Neural cell (in vitro differentiated cells): ENCODE results near the gene ADD2. TPM values are rescaled to one million over a fixed set of nuclear protein-coding genes. Genes with fewer than 3 reads are reported as not detected.

Experiments used
- H2AFZ ChIP-seq: fragments of 200-600, 300-800 bp; sonication (generic), shearing (Covaris generic); 2 replicates; pipeline ENCODE4 v1.6.0; 2014; ENCODE audit warnings: low read depth, mild to moderate bottlenecking, antibody characterized with exemption, low read length, moderate library complexity
- H3F3A ChIP-seq: fragments of 200-600 bp; shearing (Covaris generic); 2 replicates; pipeline ENCODE4 v1.6.1; 2016; ENCODE audit warnings: mild to moderate bottlenecking, moderate library complexity, mixed read lengths, antibody characterized with exemption, low read length; ENCODE audit not compliant: insufficient read depth, poor library complexity, severe bottlenecking
- H3K27ac ChIP-seq: fragments of 200-600, 300-800 bp; sonication (generic), shearing (Covaris generic); 2 replicates; pipeline ENCODE4 v1.5.1; 2014; ENCODE audit warnings: mild to moderate bottlenecking, low read length, moderate library complexity
- H3K27me3 ChIP-seq: fragments of 300-800, 200-600 bp; sonication (generic), shearing (Covaris generic); 2 replicates; pipeline ENCODE4 v1.6.0; 2014; ENCODE audit warnings: mild to moderate bottlenecking, low read depth, low read length, moderate library complexity; ENCODE audit not compliant: insufficient read depth
- H3K36me3 ChIP-seq: fragments of 300-800, 200-600 bp; sonication (generic), shearing (Covaris generic); 2 replicates; pipeline ENCODE4 v1.5.1; 2014; ENCODE audit warnings: mild to moderate bottlenecking, antibody characterized with exemption, low read length, moderate library complexity; ENCODE audit not compliant: insufficient read depth
- H3K4me2 ChIP-seq: fragments of 300-800, 200-600 bp; sonication (generic), shearing (Covaris generic); 2 replicates; pipeline ENCODE4 v1.6.0; 2014; ENCODE audit warnings: mild to moderate bottlenecking, low read length
- H3K4me3 ChIP-seq: fragments of 300-800, 200-600 bp; sonication (generic), shearing (Covaris generic); 2 replicates; pipeline ENCODE4 v1.5.1; 2014; ENCODE audit warnings: mild to moderate bottlenecking, low read length, moderate library complexity
- H3K79me2 ChIP-seq: fragments of 200-600 bp; shearing (Covaris generic); replicated peaks from 2 replicates; pipeline ENCODE4 v1.6.0; 2014; ENCODE audit warnings: mild to moderate bottlenecking, low read length, moderate library complexity; ENCODE audit not compliant: insufficient read depth
- H3K9ac ChIP-seq: fragments of 300-800, 200-600 bp; sonication (generic), shearing (Covaris generic); 2 replicates; pipeline ENCODE4 v1.6.1; 2016; ENCODE audit warnings: mild to moderate bottlenecking, low read length, mixed read lengths
- H3K9me2 ChIP-seq: fragments of 200-600 bp; shearing (Covaris generic); 2 replicates; pipeline ENCODE4 v1.6.1; 2016; ENCODE audit warnings: mild to moderate bottlenecking, low read length, mixed read lengths; ENCODE audit not compliant: insufficient read depth
- H3K9me3 ChIP-seq: fragments of 200-600, 300-800 bp; sonication (generic), shearing (Covaris generic); 2 replicates; pipeline ENCODE4 v1.6.1; 2016; ENCODE audit warnings: mild to moderate bottlenecking, mixed run types, low read length, moderate library complexity, mixed read lengths
- H4K20me1 ChIP-seq: fragments of 200-600 bp; shearing (Covaris generic); 2 replicates; pipeline ENCODE4 v1.6.1; 2016; ENCODE audit warnings: mild to moderate bottlenecking, mixed run types; ENCODE audit not compliant: insufficient read depth
- CTCF ChIP-seq: fragments of 450-650 bp; IDR thresholded peaks from 2 replicates; pipeline ENCODE4 v1.5.1; 2014; ENCODE audit warnings: antibody characterized with exemption, mild to moderate bottlenecking, moderate library complexity; ENCODE audit not compliant: poor library complexity, severe bottlenecking
- EP300 ChIP-seq: fragments of 450-650 bp; conservative IDR thresholded peaks from 2 replicates; pipeline ENCODE4 v1.6.1; 2014; ENCODE audit warnings: antibody characterized with exemption, mild to moderate bottlenecking, moderate library complexity; ENCODE audit not compliant: poor library complexity, severe bottlenecking
- EZH2 ChIP-seq: fragments of 200-600, 300-800 bp; shearing (Covaris generic), sonication (generic); IDR thresholded peaks from 2 replicates; pipeline ENCODE4 v1.6.1; 2014; ENCODE audit warnings: antibody characterized with exemption, low read length, borderline replicate concordance, mild to moderate bottlenecking; ENCODE audit not compliant: insufficient read depth, poor library complexity, severe bottlenecking
- MXI1 ChIP-seq: fragments of 450-650 bp; conservative IDR thresholded peaks from 2 replicates; pipeline ENCODE4 v1.6.1; 2014; ENCODE audit warnings: antibody characterized with exemption, mild to moderate bottlenecking; ENCODE audit not compliant: poor library complexity, severe bottlenecking
- POLR2AphosphoS5 ChIP-seq: IDR thresholded peaks from 2 replicates; pipeline ENCODE4 v1.6.1; 2012
- RAD21 ChIP-seq: fragments of 450-650 bp; conservative IDR thresholded peaks from 2 replicates; pipeline ENCODE4 v1.6.1; 2014; ENCODE audit warnings: antibody characterized with exemption, mild to moderate bottlenecking, moderate library complexity
- REST ChIP-seq: IDR thresholded peaks from 2 replicates; pipeline ENCODE4 v1.6.1; 2012; ENCODE audit warnings: borderline replicate concordance
- SMC3 ChIP-seq: fragments of 450-650 bp; conservative IDR thresholded peaks from 2 replicates; pipeline ENCODE4 v1.6.1; 2014; ENCODE audit warnings: antibody characterized with exemption, mild to moderate bottlenecking, moderate library complexity; ENCODE audit not compliant: poor library complexity
- TAF1 ChIP-seq: IDR thresholded peaks from 2 replicates; pipeline ENCODE4 v1.6.1; 2012; ENCODE audit warnings: low read depth
- polyA plus RNA-seq: library from polyadenylated mRNA; depleted of rRNA; stranded (reverse); fragments of >200 nt; gene quantifications from 2 replicates; pipeline ENCODE4 v1.2.3, GENCODE V29; 2014

ADD2 gene
- polyA plus RNA-seq, 1 donor from 2014 or later = 52.5 TPM

DNA sequence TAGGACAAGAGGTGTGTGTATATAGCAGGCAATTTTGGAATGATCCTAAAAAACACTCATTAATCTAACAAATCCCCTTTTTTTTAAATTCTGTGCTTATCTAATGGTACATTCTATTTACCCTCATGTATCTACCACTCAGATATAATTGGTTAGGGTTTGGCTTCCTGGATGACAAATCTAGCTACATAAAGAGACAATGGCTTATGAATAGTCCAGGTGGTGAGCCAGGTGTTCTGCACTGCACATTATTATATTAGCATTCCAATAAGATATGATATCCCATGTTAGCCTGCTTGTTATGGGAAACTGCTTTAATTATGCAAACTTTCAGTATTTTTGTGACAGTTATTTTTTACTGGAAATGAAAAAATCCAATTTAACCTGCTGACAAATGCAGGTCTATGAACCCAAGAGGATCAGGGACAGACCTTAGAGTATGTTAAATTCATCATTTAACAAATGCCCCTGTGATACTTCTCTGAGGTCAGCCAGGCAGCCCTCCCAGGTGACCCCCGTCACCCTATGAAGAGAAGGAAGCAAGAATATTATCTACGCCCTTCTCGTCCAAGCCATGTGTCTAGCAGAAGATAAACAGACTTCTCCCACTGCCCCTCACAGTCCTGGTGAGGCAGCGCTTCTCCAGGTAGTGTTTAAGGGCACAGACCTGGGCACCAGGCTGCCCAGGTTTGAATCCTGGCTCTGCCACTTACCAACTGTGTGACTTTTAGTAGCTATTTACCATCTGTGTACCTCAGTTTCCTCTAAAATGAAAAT lies 83.0 kb downstream of the ADD2 start:
- Histone ChIP-seq H3K9me3 (no peaks in the 10 kb centered on the region), H3K36me3 (peaks cover 16% of the 10 kb centered on the region), H3K27ac (no peak overlapping the region), H4K20me1 (no peaks in the 10 kb centered on the region), H3K27me3 (no peaks in the 10 kb centered on the region), H3K4me3 (no peak overlapping the region), H3K79me2 (no peaks in the 10 kb centered on the region), H3F3A (no peaks in the 10 kb centered on the region), H2AFZ (no peak overlapping the region), H3K4me2 (no peak overlapping the region), H3K9me2 (no peaks in the 10 kb centered on the region), H3K9ac (no peak overlapping the region)
- TF ChIP-seq POLR2AphosphoS5 (no peak), REST (no peak), CTCF (no peak), EZH2 (no peak), EP300 (no peak), MXI1 (no peak), SMC3 (no peak), TAF1 (no peak), RAD21 (no peak)

DNA sequence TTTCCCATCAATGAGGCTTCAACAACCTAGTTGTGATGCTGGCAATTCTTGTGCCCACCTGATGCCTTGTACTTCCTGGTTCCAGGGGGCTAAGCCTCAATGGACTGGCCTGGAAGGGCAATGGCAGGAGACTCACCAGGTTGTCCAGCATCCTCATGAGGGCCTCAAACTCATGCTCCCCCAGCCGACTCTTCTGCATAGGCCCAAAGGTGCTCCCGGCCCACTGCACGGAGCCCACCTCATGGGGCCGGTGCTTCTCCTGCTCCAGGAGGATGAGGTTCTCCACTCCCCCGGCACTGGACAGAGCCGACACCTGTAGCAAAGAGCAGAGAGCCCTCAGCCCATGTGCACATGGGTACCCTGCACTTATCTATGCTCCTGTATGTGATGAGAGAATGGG lies 84.5 kb downstream of the ADD2 start:
- TF ChIP-seq EZH2 (no peak), MXI1 (no peak), EP300 (no peak), RAD21 (no peak), POLR2AphosphoS5 (no peak), CTCF (no peak), REST (no peak), TAF1 (no peak), SMC3 (no peak)
- H3K27ac ChIP-seq = no peak overlapping the region

More for the DNA sequence above, 84.5 kb downstream of the ADD2 start:
- Histone ChIP-seq H3K9ac (no peak overlapping the region), H3K79me2 (no peaks in the 10 kb centered on the region), H2AFZ (no peak overlapping the region), H4K20me1 (no peaks in the 10 kb centered on the region), H3K36me3 (peaks cover 16% of the 10 kb centered on the region), H3K4me2 (no peak overlapping the region), H3K9me3 (no peaks in the 10 kb centered on the region), H3K4me3 (no peak overlapping the region), H3K9me2 (no peaks in the 10 kb centered on the region), H3K27me3 (no peaks in the 10 kb centered on the region), H3F3A (no peaks in the 10 kb centered on the region)
